GM18858 (cell line): ENCODE data around the gene DMXL1.
"Not testable (repeated sequence)": the region's sequence is repeated elsewhere in the genome, so short reads cannot be mapped to it uniquely, and the experiment has no call there.

Experiments used
- ATAC-seq: cut with Tn5 transposase; IDR thresholded peaks from one replicate; pipeline ENCODE4 v1.9.1; 2021; ENCODE audit not compliant: unreplicated experiment

DMXL1 gene

GRCh38 chr5:119067450-119067849 is 3.4 kb upstream of the DMXL1 start:
- ATAC-seq: no peak

- peak; percentile 41 for ATAC-seq
Observed at GRCh38 chr5:119070578-119070827, 384 bp upstream of the DMXL1 start.

- no peak for ATAC-seq
Observed at GRCh38 chr5:119071561-119071995, 691 bp downstream of the DMXL1 start.

- ATAC-seq: no peak
Observed at GRCh38 chr5:119072496-119072895, 1.6 kb downstream of the DMXL1 start.

DNA sequence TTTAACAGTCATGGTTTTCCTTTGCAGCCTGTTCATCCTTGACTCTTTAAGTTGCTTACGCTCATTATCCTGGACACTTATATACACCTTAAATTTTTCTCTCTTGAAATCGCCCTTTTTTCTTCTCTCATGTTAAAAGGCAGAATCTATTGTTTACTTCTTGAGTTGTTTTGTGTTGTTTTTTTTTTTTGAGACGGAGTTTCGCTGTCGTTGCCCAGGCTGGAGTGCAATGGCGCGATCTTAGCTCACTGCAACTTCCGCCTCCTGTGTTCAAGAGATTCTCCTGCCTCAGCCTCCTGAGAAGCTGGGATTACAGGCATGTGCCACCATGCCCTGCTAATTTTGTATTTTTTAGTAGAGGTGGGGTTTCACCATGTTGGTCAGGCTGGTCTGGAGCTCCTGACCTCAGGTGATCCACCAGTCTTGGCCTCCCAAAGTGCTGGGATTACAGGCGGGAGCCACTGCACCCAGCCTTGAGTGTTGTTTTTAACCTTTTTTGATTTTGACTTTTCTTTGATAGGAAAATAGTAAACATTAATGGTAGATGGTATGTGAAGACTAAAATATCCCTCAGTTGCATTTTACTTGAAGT is 3.0 kb downstream of the DMXL1 start:
- ATAC-seq: not testable (repeated sequence)

- peak; percentile 23 for ATAC-seq
Observed at GRCh38 chr5:119074419-119074818, 3.5 kb downstream of the DMXL1 start.

DNA sequence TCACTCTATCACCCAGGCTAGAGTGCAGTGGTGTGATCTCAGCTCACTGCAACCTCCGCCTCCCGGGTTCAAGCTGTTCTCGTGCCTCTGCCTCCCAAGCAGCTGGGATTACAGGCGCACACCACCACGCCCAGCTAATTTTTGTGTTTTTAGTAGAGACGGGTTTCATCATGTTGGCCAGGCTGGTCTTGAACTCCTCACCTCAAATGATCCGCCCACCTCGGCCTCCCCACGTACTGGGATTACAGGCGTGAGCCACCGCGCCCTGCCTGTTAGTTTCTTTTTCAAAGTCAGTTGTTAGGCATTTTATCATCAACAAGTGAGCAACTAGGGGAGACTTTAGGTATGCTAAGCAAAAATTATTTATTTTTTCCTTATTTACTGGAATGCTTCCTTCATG is 4.4 kb downstream of the DMXL1 start:
- ATAC-seq: not testable (repeated sequence)

GRCh38 chr5:119076080-119076479 is 5.2 kb downstream of the DMXL1 start:
- no peak for ATAC-seq

- no peak for ATAC-seq
Observed at GRCh38 chr5:119077444-119077843, 6.6 kb downstream of the DMXL1 start.

DNA sequence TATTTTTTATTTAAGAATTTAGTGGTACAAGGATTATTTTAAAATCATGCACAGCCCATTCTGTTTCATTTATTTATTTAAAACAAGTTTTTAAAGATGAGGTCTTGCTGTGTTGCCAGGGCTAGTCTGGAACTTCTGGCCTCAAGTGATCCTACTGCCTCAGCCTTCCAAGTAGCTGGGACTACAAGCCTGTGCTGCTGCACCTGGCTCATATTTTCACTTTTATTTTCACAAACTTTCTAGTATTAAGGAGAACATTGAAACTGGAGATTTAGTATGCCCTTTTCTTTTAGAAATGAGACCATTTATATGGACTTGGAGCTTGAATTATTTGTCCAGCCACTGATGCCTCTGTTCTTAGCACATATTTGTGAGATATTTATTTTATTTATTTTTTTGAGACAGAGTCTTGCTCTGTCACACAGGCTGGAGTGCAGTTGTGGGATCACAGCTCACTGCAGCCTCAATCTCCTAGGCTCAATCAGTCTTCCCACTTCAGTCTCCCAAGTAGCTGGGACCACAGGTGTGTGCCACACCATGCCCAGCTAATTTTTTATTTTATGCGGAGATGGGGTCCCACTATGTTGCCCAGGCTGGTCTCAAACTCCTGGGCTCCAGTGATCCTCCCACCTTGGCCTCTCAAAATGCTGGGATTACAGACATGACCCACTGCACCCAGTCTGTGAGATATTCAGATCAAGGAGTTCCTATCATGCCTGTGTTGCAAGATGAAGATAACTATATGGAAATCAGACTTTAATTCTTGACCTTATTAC is 7.4 kb downstream of the DMXL1 start:
- ATAC-seq: no peak

- no peak for ATAC-seq
Observed at GRCh38 chr5:119078861-119079260, 8.0 kb downstream of the DMXL1 start.

GRCh38 chr5:119079318-119079921 is 8.5 kb downstream of the DMXL1 start:
- peak; percentile 53 for ATAC-seq

DNA sequence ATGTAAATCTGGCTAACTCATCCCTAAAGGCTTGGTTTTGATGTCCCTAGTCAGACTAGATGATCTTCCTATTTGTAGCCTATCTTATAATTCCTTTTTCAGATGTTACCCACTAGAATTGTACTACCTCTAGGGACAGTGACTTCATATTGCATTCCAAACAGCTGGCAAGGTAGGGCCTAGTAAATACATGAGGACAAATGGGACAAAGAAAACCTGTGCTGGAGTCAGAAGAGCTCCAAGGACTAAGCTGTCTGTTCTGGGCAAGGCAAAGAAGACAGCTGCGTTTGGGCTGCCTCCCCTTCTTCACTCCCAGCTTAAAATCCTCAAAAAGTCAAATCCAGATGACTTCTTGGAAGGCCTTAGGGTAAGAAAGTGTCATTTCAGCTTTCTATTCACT is 10.0 kb downstream of the DMXL1 start:
- ATAC-seq: no peak

- ATAC-seq: no peak
Observed at GRCh38 chr5:119082691-119083090, 11.8 kb downstream of the DMXL1 start.

GRCh38 chr5:119083679-119084078 is 12.8 kb downstream of the DMXL1 start:
- peak; percentile 63 for ATAC-seq

DNA sequence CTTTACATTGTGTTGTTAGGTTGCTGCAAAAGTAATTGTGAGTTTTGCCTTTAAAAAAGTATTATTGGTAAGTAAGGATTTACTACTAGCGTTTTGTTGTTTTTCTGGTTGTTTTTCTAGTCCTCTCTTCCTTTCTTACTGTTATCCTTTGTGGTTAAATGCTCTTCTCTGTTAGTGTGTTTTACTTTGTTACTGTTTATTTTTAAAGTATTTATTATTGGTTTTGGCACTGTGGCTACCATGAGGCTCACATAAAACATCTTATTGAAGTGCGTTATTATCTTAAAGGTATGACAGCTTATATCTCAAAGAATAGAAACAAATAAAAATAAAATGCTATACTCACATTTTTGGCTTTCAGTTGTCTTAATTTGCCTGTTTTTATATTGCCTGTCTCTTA is 17.6 kb downstream of the DMXL1 start:
- ATAC-seq: no peak

GRCh38 chr5:119095611-119096010 is 24.7 kb downstream of the DMXL1 start:
- no peak for ATAC-seq

- no peak for ATAC-seq
Observed at GRCh38 chr5:119105971-119106370, 35.1 kb downstream of the DMXL1 start.

- no peak for ATAC-seq
Observed at GRCh38 chr5:119112151-119112550, 41.3 kb downstream of the DMXL1 start.

GRCh38 chr5:119117237-119117636 is 46.4 kb downstream of the DMXL1 start:
- no peak for ATAC-seq

- no peak for ATAC-seq
Observed at GRCh38 chr5:119118000-119118399, 47.1 kb downstream of the DMXL1 start.

DNA sequence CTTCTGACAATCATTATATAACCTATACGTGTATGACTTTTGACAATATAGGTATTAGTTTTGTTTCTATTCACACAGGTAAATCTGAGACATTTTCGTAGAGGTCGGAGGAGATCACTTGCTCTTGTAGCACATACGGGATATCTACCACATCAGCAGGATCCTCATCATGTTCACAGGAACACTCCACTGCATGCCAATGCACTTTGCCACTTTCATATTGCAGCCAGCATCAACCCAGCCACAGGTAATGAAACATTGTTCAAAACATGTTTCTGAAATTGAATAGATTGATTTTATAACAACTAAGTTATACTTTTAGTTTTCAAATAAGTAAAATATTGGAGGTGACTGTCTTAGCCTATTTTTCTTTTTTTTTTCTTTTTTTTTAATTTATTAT is 50.0 kb downstream of the DMXL1 start:
- no peak for ATAC-seq

- ATAC-seq: not testable (repeated sequence)
Observed at GRCh38 chr5:119122474-119122873, 51.6 kb downstream of the DMXL1 start.
